HUES6 (cell line): ENCODE data around the gene ANTXR1.

Source experiments
- H3K27ac ChIP-seq: 2 replicates; pipeline ENCODE4 v1.7.0; 2013; ENCODE audit warnings: low read depth, mild to moderate bottlenecking, low read length, inconsistent platforms
- H3K27me3 ChIP-seq: 2 replicates; pipeline ENCODE4 v1.6.1; 2013; ENCODE audit warnings: low read length; ENCODE audit not compliant: control insufficient read depth, insufficient read depth
- H3K36me3 ChIP-seq: 2 replicates; pipeline ENCODE4 v1.6.1; 2013; ENCODE audit warnings: low read length; ENCODE audit not compliant: control insufficient read depth, insufficient read depth
- H3K4me1 ChIP-seq: 2 replicates; pipeline ENCODE4 v1.6.1; 2013; ENCODE audit warnings: low read length; ENCODE audit not compliant: control insufficient read depth, insufficient read depth
- H3K4me3 ChIP-seq: 2 replicates; pipeline ENCODE4 v1.5.1; 2013; ENCODE audit warnings: low read depth, low read length
- H3K9ac ChIP-seq: one replicate; pipeline ENCODE4 v1.6.1; 2013; ENCODE audit warnings: mild to moderate bottlenecking, low read length
- H3K9me3 ChIP-seq: 2 replicates; pipeline ENCODE4 v1.6.1; 2013; ENCODE audit warnings: low read depth, low read length; ENCODE audit not compliant: control insufficient read depth, insufficient read depth

Gene ANTXR1

DNA sequence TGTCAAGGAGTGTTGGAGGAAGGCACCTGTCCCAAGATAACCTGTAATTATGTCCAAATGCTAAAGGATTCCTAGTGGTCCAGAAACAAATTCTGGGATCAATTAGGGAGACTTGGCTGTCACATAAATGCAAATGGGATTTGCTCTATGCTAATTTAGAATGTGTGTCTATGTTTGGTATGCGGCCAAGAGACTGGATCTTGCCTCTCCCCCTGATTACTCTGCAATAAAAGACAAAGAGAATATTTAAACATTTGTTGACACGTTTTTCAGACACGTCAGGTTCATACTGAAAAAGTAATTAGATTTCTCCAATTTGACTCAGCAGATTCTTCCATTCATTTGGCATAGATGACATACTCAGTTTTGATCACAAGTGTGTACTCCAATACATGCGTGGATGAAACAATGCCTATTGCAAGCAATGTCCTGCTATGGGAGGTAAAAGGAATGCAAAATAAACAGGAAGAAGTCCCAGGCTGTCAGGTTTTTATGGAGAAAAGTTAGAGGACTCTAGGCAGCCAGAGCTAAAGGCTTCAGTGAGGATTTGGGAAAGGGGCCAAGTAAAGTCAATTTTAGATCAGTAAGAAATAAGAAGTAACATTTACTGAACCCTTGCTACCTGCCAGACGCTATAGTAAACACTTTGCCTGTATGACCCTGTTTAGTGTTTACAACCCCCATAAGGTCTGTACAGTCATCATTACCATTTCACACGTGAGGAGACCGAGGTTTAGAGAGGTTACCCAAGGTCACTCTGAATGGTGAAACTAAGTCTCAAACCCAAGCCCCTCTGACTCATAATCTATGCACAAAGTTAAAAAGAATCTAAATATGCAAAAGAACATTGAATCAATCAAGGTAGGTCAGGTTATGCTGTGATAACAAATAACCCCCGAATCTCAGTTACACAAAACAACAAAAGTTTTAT, 7.8 kb downstream of the ANTXR1 start:
- no peaks in the 10 kb centered on the region for H3K9me3 ChIP-seq
- no peaks in the 10 kb centered on the region for H3K27me3 ChIP-seq
- H3K4me1 ChIP-seq: peaks cover 11% of the 10 kb centered on the region
- H3K36me3 ChIP-seq: no peaks in the 10 kb centered on the region
- no peak overlapping the region for H3K4me3 ChIP-seq
- no peak overlapping the region for H3K27ac ChIP-seq
- H3K9ac ChIP-seq: no peak overlapping the region

DNA sequence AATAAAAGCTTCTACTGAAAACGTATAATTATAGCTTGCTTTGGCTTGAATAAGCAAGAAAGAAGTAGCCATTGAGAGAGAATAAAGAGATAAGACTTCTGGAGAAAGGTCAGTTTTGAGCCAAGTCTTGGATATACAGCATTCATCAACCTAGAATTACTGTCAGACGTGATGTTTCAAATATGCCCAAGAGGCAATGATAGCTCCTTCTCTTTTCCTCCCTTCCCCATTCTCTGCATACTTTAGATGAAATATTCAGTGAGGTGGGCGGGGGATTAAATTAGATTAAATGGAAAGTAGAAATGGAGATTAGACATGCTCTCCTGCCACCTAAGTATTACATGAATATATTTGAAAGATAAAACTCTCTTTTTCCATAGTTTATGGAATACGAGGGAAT, 8.7 kb downstream of the ANTXR1 start:
- Histone ChIP-seq H3K4me3 (no peak overlapping the region), H3K9ac (no peak overlapping the region), H3K27me3 (no peaks in the 10 kb centered on the region), H3K4me1 (peaks cover 15% of the 10 kb centered on the region), H3K9me3 (no peaks in the 10 kb centered on the region), H3K36me3 (no peaks in the 10 kb centered on the region), H3K27ac (no peak overlapping the region)

- H3K4me3 ChIP-seq: no peak overlapping the region
- peaks cover 3% of the 10 kb centered on the region; the same call in 1 of the 2 replicates for H3K9me3 ChIP-seq
- no peak overlapping the region for H3K27ac ChIP-seq
- no peaks in the 10 kb centered on the region for H3K27me3 ChIP-seq
- no peak overlapping the region for H3K9ac ChIP-seq
- no peaks in the 10 kb centered on the region for H3K36me3 ChIP-seq
- H3K4me1 ChIP-seq: peaks cover 15% of the 10 kb centered on the region
These were observed 9.6 kb downstream of the ANTXR1 start for GRCh38 chr2:69022548-69022947.

DNA sequence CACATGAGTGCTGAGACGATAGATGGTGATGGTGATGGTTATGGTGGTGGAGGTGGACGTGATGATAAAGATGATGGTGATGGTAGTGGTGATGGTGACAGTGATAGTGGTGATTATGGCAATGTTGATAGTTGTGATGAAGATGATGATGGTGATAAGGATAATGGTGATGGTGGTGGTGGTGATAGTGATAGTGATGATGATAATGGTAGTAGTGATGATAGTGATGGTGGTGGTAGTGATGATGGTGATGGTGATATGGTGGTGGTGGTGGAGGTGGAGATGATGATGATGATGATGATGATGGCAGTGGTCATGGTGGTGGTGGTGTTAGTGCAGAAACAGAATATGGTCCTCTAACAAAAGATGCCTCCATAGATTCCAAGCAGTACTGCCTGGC, 10.3 kb downstream of the ANTXR1 start:
- no peak overlapping the region for H3K27ac ChIP-seq
- no peaks in the 10 kb centered on the region for H3K27me3 ChIP-seq
- H3K9ac ChIP-seq: no peak overlapping the region
- H3K9me3 ChIP-seq: peaks cover 3% of the 10 kb centered on the region; the same call in 1 of the 2 replicates
- H3K36me3 ChIP-seq: no peaks in the 10 kb centered on the region
- peaks cover 15% of the 10 kb centered on the region for H3K4me1 ChIP-seq
- no peak overlapping the region for H3K4me3 ChIP-seq

DNA sequence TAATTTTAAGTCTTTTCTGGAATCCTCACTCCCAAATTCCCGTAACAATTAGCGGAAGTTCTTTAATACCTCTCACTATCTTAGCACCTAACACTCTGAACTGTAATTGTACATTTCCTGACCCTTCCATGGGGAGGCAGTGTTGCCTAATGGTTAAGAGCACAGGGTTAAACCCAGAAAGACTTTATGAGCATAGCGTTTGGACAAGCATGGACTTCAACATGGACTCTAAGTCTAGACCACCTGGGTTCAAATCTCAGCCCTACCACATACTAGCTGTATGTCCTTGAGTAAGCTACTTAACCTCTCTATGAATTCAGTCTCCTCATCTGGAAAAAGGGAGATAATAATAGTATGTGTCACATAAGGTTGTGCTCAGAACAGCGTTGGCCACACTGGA, 13.0 kb downstream of the ANTXR1 start:
- Histone ChIP-seq H3K36me3 (no peaks in the 10 kb centered on the region), H3K27me3 (no peaks in the 10 kb centered on the region), H3K9ac (no peak overlapping the region), H3K27ac (no peak overlapping the region), H3K4me1 (peaks cover 4% of the 10 kb centered on the region; the same call in 1 of the 2 replicates), H3K4me3 (no peak overlapping the region), H3K9me3 (peaks cover 3% of the 10 kb centered on the region; the same call in 1 of the 2 replicates)

DNA sequence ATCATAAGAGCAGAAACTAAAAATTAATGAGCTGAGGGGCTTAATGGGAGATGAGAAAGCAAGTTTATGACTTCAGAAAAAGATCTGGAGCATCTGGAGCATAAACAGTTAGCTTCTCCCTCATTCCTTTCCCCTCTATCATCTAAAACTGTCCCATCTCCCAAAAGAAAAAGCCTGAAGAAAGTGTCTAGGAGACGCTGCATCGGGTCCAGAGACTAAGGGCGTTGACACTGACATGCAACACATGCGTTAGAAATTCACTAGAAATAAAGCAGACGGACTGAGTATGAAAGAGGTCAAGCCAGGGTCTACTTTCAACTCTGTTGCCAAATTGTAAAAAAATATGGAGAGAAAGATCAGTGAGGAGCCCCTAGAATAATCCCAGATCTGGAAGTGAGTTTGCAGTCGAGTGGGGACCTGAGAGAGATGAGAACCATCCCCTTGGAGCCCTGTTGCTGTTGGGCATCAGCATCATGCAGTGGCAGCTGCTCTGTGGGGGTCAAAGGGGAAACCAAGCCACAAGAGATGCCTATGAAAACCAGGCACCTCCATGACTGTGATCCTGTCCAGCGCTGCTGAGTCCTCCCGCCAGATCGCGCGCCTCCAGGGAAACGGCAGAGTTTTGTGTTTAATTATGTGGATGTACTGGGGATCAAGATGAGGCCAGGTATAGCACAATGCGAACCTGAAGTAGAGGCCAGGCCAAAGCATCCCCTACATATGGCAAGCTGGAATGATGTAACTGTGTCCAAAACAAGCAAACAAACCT, 13.9 kb downstream of the ANTXR1 start:
- Histone ChIP-seq H3K27ac (no peak overlapping the region), H3K27me3 (no peaks in the 10 kb centered on the region), H3K9ac (no peak overlapping the region), H3K4me3 (no peak overlapping the region), H3K36me3 (no peaks in the 10 kb centered on the region), H3K9me3 (peaks cover 3% of the 10 kb centered on the region; the same call in 1 of the 2 replicates), H3K4me1 (peaks cover 4% of the 10 kb centered on the region; the same call in 1 of the 2 replicates)

- H3K27ac ChIP-seq: no peak overlapping the region
- H3K36me3 ChIP-seq: no peaks in the 10 kb centered on the region
- no peaks in the 10 kb centered on the region for H3K27me3 ChIP-seq
These were observed 17.9 kb downstream of the ANTXR1 start for GRCh38 chr2:69030800-69031428.

GRCh38 chr2:69031466-69031865, 18.5 kb downstream of the ANTXR1 start:
- H3K9ac ChIP-seq: no peak overlapping the region
- no peak overlapping the region for H3K4me3 ChIP-seq
- H3K27ac ChIP-seq: no peak overlapping the region
- H3K27me3 ChIP-seq: no peaks in the 10 kb centered on the region
- H3K9me3 ChIP-seq: peaks cover 3% of the 10 kb centered on the region; the same call in 1 of the 2 replicates
- H3K36me3 ChIP-seq: no peaks in the 10 kb centered on the region
- 0 out of 2 replicates have a peak, but pooled peaks cover under 1% of the 10 kb centered on the region for H3K4me1 ChIP-seq

More at GRCh38 chr2:69030800-69031428, 17.9 kb downstream of the ANTXR1 start:
- Histone ChIP-seq H3K4me1 (peaks cover 4% of the 10 kb centered on the region; the same call in 1 of the 2 replicates), H3K4me3 (no peak overlapping the region), H3K9me3 (peaks cover 3% of the 10 kb centered on the region; the same call in 1 of the 2 replicates), H3K9ac (no peak overlapping the region)

DNA sequence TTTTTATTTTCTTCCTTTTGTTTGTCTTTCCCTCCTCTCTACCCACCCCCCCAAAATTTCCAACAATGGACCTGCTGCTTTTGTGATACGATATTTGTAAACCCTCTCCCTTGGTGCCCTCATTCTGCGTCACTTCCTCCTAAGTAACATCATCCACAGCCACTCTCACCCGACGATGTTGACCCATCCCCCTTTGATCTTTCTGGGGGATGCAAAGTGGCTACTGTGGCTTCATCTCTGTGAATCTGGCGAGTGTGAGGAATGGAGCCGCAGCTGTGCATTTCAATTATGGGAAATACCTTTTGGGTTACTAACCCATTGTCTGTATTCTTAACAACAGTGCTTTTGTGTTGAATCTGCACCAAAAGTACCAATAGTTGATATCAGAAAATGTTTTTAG, 19.4 kb downstream of the ANTXR1 start:
- H3K9ac ChIP-seq: no peak overlapping the region
- H3K27ac ChIP-seq: no peak overlapping the region
- no peaks in the 10 kb centered on the region for H3K4me1 ChIP-seq
- H3K4me3 ChIP-seq: no peak overlapping the region
- no peaks in the 10 kb centered on the region for H3K27me3 ChIP-seq
- peaks cover under 1% of the 10 kb centered on the region; the same call in 1 of the 2 replicates for H3K9me3 ChIP-seq
- H3K36me3 ChIP-seq: no peaks in the 10 kb centered on the region

DNA sequence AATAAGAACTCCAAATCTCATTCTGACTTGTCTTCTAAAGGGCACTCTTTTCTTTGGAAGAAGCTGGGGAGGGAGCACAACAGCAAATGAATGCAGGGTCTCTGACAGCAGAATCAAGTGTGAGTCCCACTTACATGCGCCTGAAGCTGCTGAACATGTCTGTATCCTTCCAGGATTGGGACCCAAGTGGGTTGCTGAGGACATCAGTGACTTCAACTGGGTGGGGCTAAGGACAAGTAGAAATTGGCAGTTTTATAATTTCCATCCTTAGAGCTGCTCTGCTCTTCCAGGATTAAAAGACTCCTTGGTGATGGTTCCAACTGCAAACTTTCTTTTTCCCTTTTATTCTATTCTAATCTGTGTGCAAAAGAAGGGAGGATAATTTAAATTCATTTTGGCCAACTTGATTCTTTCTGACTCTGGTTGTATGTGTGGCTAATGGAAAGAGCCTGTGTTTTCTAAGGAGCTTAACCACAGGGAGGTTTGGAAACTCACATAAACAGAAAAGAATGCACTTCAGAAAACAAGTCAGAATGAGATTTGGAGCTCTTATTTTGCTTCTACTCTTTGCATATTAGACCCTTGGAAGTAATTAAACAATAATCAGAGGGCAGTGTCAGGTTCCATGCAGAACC, 20.6 kb downstream of the ANTXR1 start:
- H3K4me3 ChIP-seq: no peak overlapping the region
- H3K27ac ChIP-seq: no peak overlapping the region
- no peaks in the 10 kb centered on the region for H3K4me1 ChIP-seq
- H3K27me3 ChIP-seq: no peaks in the 10 kb centered on the region
- H3K36me3 ChIP-seq: no peaks in the 10 kb centered on the region
- no peaks in the 10 kb centered on the region for H3K9me3 ChIP-seq
- H3K9ac ChIP-seq: no peak overlapping the region
